SK-N-SH treated with all-trans-retinoic acid at 6 μM for 48 hours (cell line): ENCODE measurements around the gene VGLL1.

Source experiments
- ESRRG ChIP-seq: fragments of 250-450 bp; sonication (Bioruptor Pico); IDR thresholded peaks from 2 replicates; pipeline ENCODE4 v1.6.1; 2021; ENCODE audit warnings: mild to moderate bottlenecking
- POU6F1 ChIP-seq: fragments of 250-450 bp; sonication (Bioruptor Pico); IDR thresholded peaks from 2 replicates; pipeline ENCODE4 v1.8.0; 2021; ENCODE audit warnings: low read depth, mild to moderate bottlenecking, moderate library complexity, borderline replicate concordance
- RARB ChIP-seq: fragments of 250-450 bp; sonication (Bioruptor Pico); IDR thresholded peaks from 2 replicates; pipeline ENCODE4 v1.8.0; 2021; ENCODE audit warnings: mild to moderate bottlenecking, moderate library complexity
- TOX ChIP-seq: fragments of 250-450 bp; sonication (Bioruptor Pico); IDR thresholded peaks from 2 replicates; pipeline ENCODE4 v1.8.0; 2021; ENCODE audit warnings: mild to moderate bottlenecking, moderate library complexity, borderline replicate concordance
- ZC3H10 ChIP-seq: fragments of 250-450 bp; sonication (Bioruptor Pico); IDR thresholded peaks from 2 replicates; pipeline ENCODE4 v1.5.1; 2021; ENCODE audit warnings: mild to moderate bottlenecking, moderate library complexity
- TF ChIP-seq, protein P1 (sequence below): fragments of 250-450 bp; sonication (Bioruptor Pico); IDR thresholded peaks from 2 replicates; pipeline ENCODE4 v1.5.1; 2021; ENCODE audit warnings: mild to moderate bottlenecking, moderate library complexity

DNA sequence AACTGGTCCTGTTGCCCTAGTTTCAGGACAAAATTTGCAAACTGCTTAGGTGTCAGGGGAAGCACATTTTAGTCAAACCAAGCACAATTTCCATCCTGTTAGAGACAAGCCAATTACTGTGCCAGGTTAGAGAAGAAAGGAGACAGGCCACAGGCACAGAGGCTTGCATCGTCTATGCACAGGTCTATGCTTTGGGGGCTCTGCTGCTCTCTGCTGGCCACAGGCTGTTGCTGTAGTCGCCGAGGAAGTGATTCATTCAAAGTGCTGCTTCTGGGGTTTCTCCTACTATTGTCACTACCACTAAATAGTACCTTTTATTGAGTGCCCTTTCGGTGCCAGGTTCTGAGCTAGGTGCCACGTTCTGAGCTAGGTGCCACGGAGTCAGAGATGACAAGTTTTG is 45.5 kb downstream of the VGLL1 start:
- TF ChIP-seq TOX (CRISPR knock-in tag) (no peak), ESRRG (CRISPR knock-in tag) (no peak), RARB (CRISPR knock-in tag) (no peak), POU6F1 (CRISPR knock-in tag) (no peak), ZC3H10 (CRISPR knock-in tag) (no peak)
- TF ChIP-seq, protein P1, sequence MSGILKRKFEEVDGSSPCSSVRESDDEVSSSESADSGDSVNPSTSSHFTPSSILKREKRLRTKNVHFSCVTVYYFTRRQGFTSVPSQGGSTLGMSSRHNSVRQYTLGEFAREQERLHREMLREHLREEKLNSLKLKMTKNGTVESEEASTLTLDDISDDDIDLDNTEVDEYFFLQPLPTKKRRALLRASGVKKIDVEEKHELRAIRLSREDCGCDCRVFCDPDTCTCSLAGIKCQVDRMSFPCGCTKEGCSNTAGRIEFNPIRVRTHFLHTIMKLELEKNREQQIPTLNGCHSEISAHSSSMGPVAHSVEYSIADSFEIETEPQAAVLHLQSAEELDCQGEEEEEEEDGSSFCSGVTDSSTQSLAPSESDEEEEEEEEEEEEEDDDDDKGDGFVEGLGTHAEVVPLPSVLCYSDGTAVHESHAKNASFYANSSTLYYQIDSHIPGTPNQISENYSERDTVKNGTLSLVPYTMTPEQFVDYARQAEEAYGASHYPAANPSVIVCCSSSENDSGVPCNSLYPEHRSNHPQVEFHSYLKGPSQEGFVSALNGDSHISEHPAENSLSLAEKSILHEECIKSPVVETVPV (CRISPR knock-in tag) = no peak
